ENCODE results near the gene PIP5K1B.

Gene PIP5K1B

DNA sequence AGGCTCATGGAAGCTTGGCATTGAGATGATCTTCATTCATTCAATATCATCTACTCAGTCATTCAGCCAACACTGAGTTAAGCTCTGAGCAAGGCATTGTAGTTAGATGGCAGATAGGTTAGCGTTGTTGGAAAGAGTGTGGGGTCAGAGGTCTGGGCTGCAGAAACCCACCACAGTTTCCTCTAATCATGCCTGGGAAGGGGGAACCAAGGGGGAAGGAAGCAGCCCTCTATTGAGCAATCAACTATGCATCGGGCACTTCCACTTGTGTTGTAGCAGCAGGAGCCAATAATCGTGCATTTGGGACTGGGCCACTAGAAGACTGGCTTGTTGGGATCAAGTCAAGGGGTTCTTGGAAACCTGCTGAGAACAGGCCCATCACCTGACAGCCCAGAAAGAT, 139.1 kb downstream of the PIP5K1B start:
- no peak overlapping the region for H3K4me3 ChIP-seq (ENCODE audit: low read depth, low read length, poor library complexity, severe bottlenecking)
- no peaks in the 10 kb centered on the region for H3K9me3 ChIP-seq (ENCODE audit: low read length)
- no peak overlapping the region for H3K9ac ChIP-seq (ENCODE audit: low read length)

DNA sequence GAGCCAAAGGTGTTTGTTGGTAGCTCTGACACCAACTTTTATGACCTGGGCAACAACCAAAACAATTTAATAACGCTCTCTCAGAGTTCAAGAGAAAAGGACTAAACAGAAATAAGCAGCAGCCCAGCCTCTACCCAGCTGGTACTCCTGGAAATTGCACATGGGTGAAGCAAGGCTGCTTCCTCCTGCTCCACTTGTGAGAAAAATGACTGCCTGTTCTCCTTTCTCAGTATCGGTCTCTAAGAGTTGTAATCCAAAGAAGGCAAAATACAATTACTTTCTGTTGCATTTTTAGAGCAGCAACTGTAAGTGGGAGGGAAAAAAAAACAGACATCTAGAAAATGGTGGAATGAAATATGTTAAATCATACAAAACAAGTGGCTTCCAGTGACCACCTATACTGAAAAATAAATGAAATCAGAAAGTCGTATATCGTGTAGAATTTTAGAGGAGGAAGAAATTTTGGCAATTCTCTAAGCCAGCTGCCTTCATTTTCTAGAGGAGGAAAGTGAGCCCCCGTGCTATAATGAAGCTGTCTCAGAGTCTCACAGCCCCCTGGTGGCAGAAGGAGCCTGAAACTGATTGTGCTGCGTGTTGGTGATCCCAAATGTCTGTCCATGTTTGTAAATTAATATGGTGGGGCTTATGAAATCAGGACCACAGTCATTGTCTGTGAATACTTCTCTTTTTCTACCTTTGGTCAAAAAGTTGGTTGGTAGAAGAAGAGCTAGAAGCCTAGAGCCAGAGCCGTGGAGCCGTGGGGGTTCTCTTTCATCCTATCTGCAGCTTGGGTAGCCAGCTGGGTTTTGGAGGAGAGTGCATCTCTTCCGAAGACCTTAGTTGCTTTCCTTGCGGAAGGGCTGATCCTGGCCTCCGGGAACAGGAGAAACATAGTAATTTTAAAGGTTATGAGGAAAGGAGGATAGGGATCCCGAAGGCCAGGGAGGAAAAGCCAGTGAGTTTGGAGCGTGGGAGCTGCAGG, 139.9 kb downstream of the PIP5K1B start:
- Histone ChIP-seq H3K4me2 (ENCODE audit: low read length) (no peak overlapping the region), H4K20me1 (ENCODE audit: insufficient read depth, low read length) (no peaks in the 10 kb centered on the region), H3K27ac (ENCODE audit: low read depth, low read length, poor library complexity, severe bottlenecking) (no peak overlapping the region), H3K9ac (ENCODE audit: low read length) (no peak overlapping the region), H3K9me2 (ENCODE audit: low read depth, low read length) (no peaks in the 10 kb centered on the region), H3K4me1 (ENCODE audit: insufficient read depth, low read length, severe bottlenecking) (no peaks in the 10 kb centered on the region), H3K4me3 (ENCODE audit: low read depth, low read length, poor library complexity, severe bottlenecking) (no peak overlapping the region), H3K36me3 (ENCODE audit: insufficient read depth, low read length) (no peaks in the 10 kb centered on the region), H3K27me3 (ENCODE audit: insufficient read depth, low read length) (no peaks in the 10 kb centered on the region), H3K79me2 (ENCODE audit: insufficient read depth, low read length) (no peaks in the 10 kb centered on the region), H3K9me3 (ENCODE audit: low read length) (no peaks in the 10 kb centered on the region), H3F3A (ENCODE audit: insufficient read depth, low read length) (no peaks in the 10 kb centered on the region), H2AFZ (ENCODE audit: low read length) (no peak overlapping the region)
- TF ChIP-seq CTCF (IDR thresholded peaks at IDR 0.05; ENCODE audit: low read length) (peak; percentile 61), EZH2 (IDR thresholded peaks at IDR 0.05; ENCODE audit: borderline replicate concordance, low read length) (no peak)

More for the DNA sequence above, 139.1 kb downstream of the PIP5K1B start:
- no peak for TF ChIP-seq EZH2 (IDR thresholded peaks at IDR 0.05; ENCODE audit: borderline replicate concordance, low read length)
- no peak for TF ChIP-seq CTCF (IDR thresholded peaks at IDR 0.05; ENCODE audit: low read length)
- no peaks in the 10 kb centered on the region for H3K79me2 ChIP-seq (ENCODE audit: insufficient read depth, low read length)
- H3K4me1 ChIP-seq (ENCODE audit: insufficient read depth, low read length, severe bottlenecking): no peaks in the 10 kb centered on the region
- H3F3A ChIP-seq (ENCODE audit: insufficient read depth, low read length): no peaks in the 10 kb centered on the region
- no peak overlapping the region for H3K4me2 ChIP-seq (ENCODE audit: low read length)
- H4K20me1 ChIP-seq (ENCODE audit: insufficient read depth, low read length): no peaks in the 10 kb centered on the region
- no peak overlapping the region for H3K27ac ChIP-seq (ENCODE audit: low read depth, low read length, poor library complexity, severe bottlenecking)
- H3K27me3 ChIP-seq (ENCODE audit: insufficient read depth, low read length): no peaks in the 10 kb centered on the region
- H3K36me3 ChIP-seq (ENCODE audit: insufficient read depth, low read length): no peaks in the 10 kb centered on the region
- H2AFZ ChIP-seq (ENCODE audit: low read length): no peak overlapping the region
- no peaks in the 10 kb centered on the region for H3K9me2 ChIP-seq (ENCODE audit: low read depth, low read length)

- H3K27ac ChIP-seq (ENCODE audit: low read depth, low read length, poor library complexity, severe bottlenecking): no peak overlapping the region
- no peak overlapping the region for H3K4me3 ChIP-seq (ENCODE audit: low read depth, low read length, poor library complexity, severe bottlenecking)
- H3K9me2 ChIP-seq (ENCODE audit: low read depth, low read length): no peaks in the 10 kb centered on the region
- no peaks in the 10 kb centered on the region for H4K20me1 ChIP-seq (ENCODE audit: insufficient read depth, low read length)
- no peaks in the 10 kb centered on the region for H3K27me3 ChIP-seq (ENCODE audit: insufficient read depth, low read length)
- TF ChIP-seq EZH2 (IDR thresholded peaks at IDR 0.05; ENCODE audit: borderline replicate concordance, low read length) (no peak), CTCF (IDR thresholded peaks at IDR 0.05; ENCODE audit: low read length) (no peak)
- H3K9ac ChIP-seq (ENCODE audit: low read length): no peak overlapping the region
- no peaks in the 10 kb centered on the region for H3K36me3 ChIP-seq (ENCODE audit: insufficient read depth, low read length)
- no peaks in the 10 kb centered on the region for H3K4me1 ChIP-seq (ENCODE audit: insufficient read depth, low read length, severe bottlenecking)
- H3K9me3 ChIP-seq (ENCODE audit: low read length): no peaks in the 10 kb centered on the region
- no peak overlapping the region for H3K4me2 ChIP-seq (ENCODE audit: low read length)
- no peaks in the 10 kb centered on the region for H3F3A ChIP-seq (ENCODE audit: insufficient read depth, low read length)
- no peaks in the 10 kb centered on the region for H3K79me2 ChIP-seq (ENCODE audit: insufficient read depth, low read length)
- H2AFZ ChIP-seq (ENCODE audit: low read length): no peak overlapping the region
Observed at GRCh38 chr9:68847765-68848164, 142.7 kb downstream of the PIP5K1B start.
